ENCODE results near the gene C10orf120.

Gene C10orf120

GRCh38 chr10:122699796-122700455 lies at the start of gene C10orf120:
TSS of gene C10orf120 (minus strand) at chr10:122699846. CDS start at chr10:122699790, 56 bp downstream.
- Histone ChIP-seq H3K4me1 (ENCODE audit: control insufficient read depth in 1 of 2, insufficient read depth in 1 of 2, low read depth in 1 of 2, low read length in 1 of 2) (no peaks in the 10 kb centered on the region), H3K27me3 (no peaks in the 10 kb centered on the region), H3K4me3 (ENCODE audit: low read depth in 1 of 2, low read length in 1 of 2) (no peak within 1 kb of the TSS), H3K9me3 (no peaks in the 10 kb centered on the region), H3K36me3 (no peaks in the 10 kb centered on the region), H3K27ac (no peak within 1 kb of the TSS)
- no peak for TF ChIP-seq CTCF (IDR thresholded peaks at IDR 0.05)

- no peak for TF ChIP-seq CTCF (IDR thresholded peaks at IDR 0.05)
- H3K9me3 ChIP-seq: no peaks in the 10 kb centered on the region
Measured at GRCh38 chr10:122748496-122748895, 48.9 kb upstream of the C10orf120 start.

GRCh38 chr10:122746408-122746807 lies 46.8 kb upstream of the C10orf120 start:
- Histone ChIP-seq H3K9me3 (no peaks in the 10 kb centered on the region), H3K36me3 (no peaks in the 10 kb centered on the region), H3K4me3 (ENCODE audit: low read depth in 1 of 2, low read length in 1 of 2) (no peak overlapping the region)

More at GRCh38 chr10:122748496-122748895, 48.9 kb upstream of the C10orf120 start:
- no peaks in the 10 kb centered on the region for H3K36me3 ChIP-seq
- no peaks in the 10 kb centered on the region for H3K27me3 ChIP-seq
- H3K4me1 ChIP-seq (ENCODE audit: control insufficient read depth in 1 of 2, insufficient read depth in 1 of 2, low read depth in 1 of 2, low read length in 1 of 2): no peaks in the 10 kb centered on the region
- H3K27ac ChIP-seq: no peak overlapping the region
- H3K4me3 ChIP-seq (ENCODE audit: low read depth in 1 of 2, low read length in 1 of 2): no peak overlapping the region

GRCh38 chr10:122744257-122744656 lies 44.6 kb upstream of the C10orf120 start:
- H3K4me3 ChIP-seq (ENCODE audit: low read depth in 1 of 2, low read length in 1 of 2): no peak overlapping the region
- no peaks in the 10 kb centered on the region for H3K36me3 ChIP-seq
- no peaks in the 10 kb centered on the region for H3K27me3 ChIP-seq
- no peaks in the 10 kb centered on the region for H3K9me3 ChIP-seq
- no peaks in the 10 kb centered on the region for H3K4me1 ChIP-seq (ENCODE audit: control insufficient read depth in 1 of 2, insufficient read depth in 1 of 2, low read depth in 1 of 2, low read length in 1 of 2)
- no peak for TF ChIP-seq CTCF (IDR thresholded peaks at IDR 0.05)
- H3K27ac ChIP-seq: no peak overlapping the region

More at GRCh38 chr10:122746408-122746807, 46.8 kb upstream of the C10orf120 start:
- Histone ChIP-seq H3K4me1 (ENCODE audit: control insufficient read depth in 1 of 2, insufficient read depth in 1 of 2, low read depth in 1 of 2, low read length in 1 of 2) (no peaks in the 10 kb centered on the region), H3K27ac (no peak overlapping the region), H3K27me3 (no peaks in the 10 kb centered on the region)
- no peak for TF ChIP-seq CTCF (IDR thresholded peaks at IDR 0.05)

GRCh38 chr10:122740640-122741039 lies 41.0 kb upstream of the C10orf120 start:
- H3K27ac ChIP-seq: no peak overlapping the region
- no peak overlapping the region for H3K4me3 ChIP-seq (ENCODE audit: low read depth in 1 of 2, low read length in 1 of 2)
- TF ChIP-seq CTCF (IDR thresholded peaks at IDR 0.05): no peak
- no peaks in the 10 kb centered on the region for H3K9me3 ChIP-seq
- no peaks in the 10 kb centered on the region for H3K4me1 ChIP-seq (ENCODE audit: control insufficient read depth in 1 of 2, insufficient read depth in 1 of 2, low read depth in 1 of 2, low read length in 1 of 2)
- H3K36me3 ChIP-seq: no peaks in the 10 kb centered on the region
- peaks cover 3% of the 10 kb centered on the region for H3K27me3 ChIP-seq

All from neutrophil (primary cell).